T-helper 2 cell treated with Interferon-gamma antibody and Interleukin-4, amounts not matched to agents 5 μg/mL and 100 μg/mL, for 36 hours (primary cell): ENCODE measurements around the gene ABCA12.

Experiments used
- DNase-seq: peaks from one replicate; pipeline ENCODE4 v3.0.0; 2021; ENCODE audit warnings: low spot score
- H3K27ac Mint-ChIP-seq: one replicate; pipeline ENCODE4 v1.8.0; 2021; ENCODE audit warnings: mild to moderate bottlenecking, mixed read lengths
- H3K27me3 Mint-ChIP-seq: one replicate; pipeline ENCODE4 v1.8.0; 2021; ENCODE audit warnings: low read depth, mixed read lengths
- H3K36me3 Mint-ChIP-seq: one replicate; pipeline ENCODE4 v1.8.0; 2021; ENCODE audit warnings: low read depth, mixed read lengths
- H3K4me1 Mint-ChIP-seq: one replicate; pipeline ENCODE4 v1.8.0; 2021; ENCODE audit warnings: low read depth, mixed read lengths
- H3K4me3 Mint-ChIP-seq: one replicate; pipeline ENCODE4 v1.8.0; 2022; ENCODE audit warnings: mild to moderate bottlenecking, moderate library complexity, mixed read lengths
- H3K9me3 Mint-ChIP-seq: one replicate; pipeline ENCODE4 v1.8.0; 2021; ENCODE audit warnings: mixed read lengths

The ABCA12 gene

GRCh38 chr2:215105607-215106354 lies 32.6 kb downstream of the ABCA12 start:
- Mint-ChIP-seq H3K36me3 (no peaks in the 10 kb centered on the region), H3K4me1 (no peaks in the 10 kb centered on the region), H3K4me3 (no peak overlapping the region), H3K27me3 (no peaks in the 10 kb centered on the region), H3K9me3 (no peaks in the 10 kb centered on the region), H3K27ac (no peak overlapping the region)
- no peak for DNase-seq

DNA sequence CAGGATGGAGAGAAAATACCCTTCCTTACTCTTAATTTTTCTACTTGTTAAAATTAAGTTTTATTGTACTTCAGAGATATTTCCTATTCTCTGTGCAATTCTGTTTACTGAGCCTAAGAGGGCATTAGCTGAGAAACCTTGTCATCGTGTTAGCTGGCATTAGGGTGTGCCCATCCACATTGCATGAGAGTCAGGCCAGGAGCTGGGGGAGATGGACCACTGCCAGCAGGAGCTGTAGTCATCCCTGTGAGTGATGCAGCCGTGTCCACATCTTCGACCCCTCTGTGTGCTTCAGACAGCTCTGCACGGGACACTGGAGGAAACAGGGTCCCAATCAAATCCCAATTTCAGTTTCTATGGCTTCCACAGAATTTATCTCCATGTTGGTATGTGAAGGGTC lies 34.2 kb downstream of the ABCA12 start:
- H3K36me3 Mint-ChIP-seq: no peaks in the 10 kb centered on the region
- H3K4me1 Mint-ChIP-seq: no peaks in the 10 kb centered on the region
- no peak overlapping the region for H3K27ac Mint-ChIP-seq
- H3K27me3 Mint-ChIP-seq: no peaks in the 10 kb centered on the region
- no peak for DNase-seq
- H3K9me3 Mint-ChIP-seq: no peaks in the 10 kb centered on the region
- H3K4me3 Mint-ChIP-seq: no peak overlapping the region

- H3K9me3 Mint-ChIP-seq: no peaks in the 10 kb centered on the region
- H3K27ac Mint-ChIP-seq: no peak overlapping the region
- H3K4me3 Mint-ChIP-seq: no peak overlapping the region
- H3K36me3 Mint-ChIP-seq: no peaks in the 10 kb centered on the region
- H3K27me3 Mint-ChIP-seq: no peaks in the 10 kb centered on the region
- DNase-seq: no peak
- no peaks in the 10 kb centered on the region for H3K4me1 Mint-ChIP-seq
These were observed 39.6 kb downstream of the ABCA12 start for GRCh38 chr2:215098875-215099274.

- Mint-ChIP-seq H3K36me3 (no peaks in the 10 kb centered on the region), H3K4me1 (no peaks in the 10 kb centered on the region), H3K4me3 (no peak overlapping the region), H3K27me3 (no peaks in the 10 kb centered on the region), H3K27ac (no peak overlapping the region), H3K9me3 (no peaks in the 10 kb centered on the region)
- no peak for DNase-seq
These were observed 54.3 kb downstream of the ABCA12 start for GRCh38 chr2:215084080-215084479.

DNA sequence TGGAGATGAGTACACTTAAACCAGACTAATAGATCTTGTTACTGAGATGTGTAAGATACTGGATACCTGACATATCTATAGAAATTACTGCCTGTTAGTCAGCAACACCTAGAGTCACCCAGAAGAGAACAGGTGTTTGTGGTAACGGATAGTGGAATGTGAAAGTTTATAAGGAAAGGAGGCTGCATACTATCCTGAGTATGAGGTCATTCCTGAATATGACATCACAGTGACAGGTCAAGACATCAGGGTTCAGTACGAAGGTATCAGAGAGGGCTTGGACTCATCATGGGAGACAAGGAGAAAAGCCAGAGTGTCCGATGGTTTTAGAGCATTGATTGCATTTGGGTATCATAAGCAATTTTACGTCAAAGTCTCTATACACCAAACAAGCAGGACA lies 55.3 kb downstream of the ABCA12 start:
- H3K4me1 Mint-ChIP-seq: no peaks in the 10 kb centered on the region
- H3K9me3 Mint-ChIP-seq: no peaks in the 10 kb centered on the region
- no peaks in the 10 kb centered on the region for H3K27me3 Mint-ChIP-seq
- H3K4me3 Mint-ChIP-seq: no peak overlapping the region
- no peak for DNase-seq
- no peak overlapping the region for H3K27ac Mint-ChIP-seq
- H3K36me3 Mint-ChIP-seq: no peaks in the 10 kb centered on the region

GRCh38 chr2:215082446-215082845 lies 56.0 kb downstream of the ABCA12 start:
- H3K27ac Mint-ChIP-seq: no peak overlapping the region
- DNase-seq: no peak
- no peak overlapping the region for H3K4me3 Mint-ChIP-seq
- no peaks in the 10 kb centered on the region for H3K36me3 Mint-ChIP-seq
- no peaks in the 10 kb centered on the region for H3K27me3 Mint-ChIP-seq
- H3K4me1 Mint-ChIP-seq: no peaks in the 10 kb centered on the region
- no peaks in the 10 kb centered on the region for H3K9me3 Mint-ChIP-seq

GRCh38 chr2:215080545-215080944 lies 57.9 kb downstream of the ABCA12 start:
- no peak overlapping the region for H3K4me3 Mint-ChIP-seq
- no peak for DNase-seq

DNA sequence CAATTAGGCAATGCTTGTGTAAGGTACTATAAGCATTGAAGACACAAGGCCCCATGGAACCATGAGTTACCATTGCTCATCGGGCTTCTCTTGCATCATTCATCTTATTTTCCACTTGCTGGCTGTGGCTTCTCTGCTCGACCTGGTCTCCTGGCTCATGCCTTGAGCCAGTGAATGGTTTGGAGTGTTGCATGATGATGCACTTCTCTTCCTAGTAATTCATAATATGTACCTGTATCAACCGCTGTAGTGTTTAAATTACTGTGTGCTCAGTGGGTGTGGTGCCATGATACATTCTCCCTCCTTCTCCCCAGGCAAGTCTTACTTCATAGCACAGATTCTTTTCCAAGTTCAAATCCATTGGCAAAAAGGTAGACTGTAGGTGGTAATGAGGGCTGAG lies 66.8 kb downstream of the ABCA12 start:
- Mint-ChIP-seq H3K4me1 (no peaks in the 10 kb centered on the region), H3K27me3 (no peaks in the 10 kb centered on the region), H3K9me3 (no peaks in the 10 kb centered on the region), H3K27ac (no peak overlapping the region), H3K36me3 (no peaks in the 10 kb centered on the region), H3K4me3 (no peak overlapping the region)
- no peak for DNase-seq

More at GRCh38 chr2:215080545-215080944, 57.9 kb downstream of the ABCA12 start:
- no peaks in the 10 kb centered on the region for H3K36me3 Mint-ChIP-seq
- H3K27me3 Mint-ChIP-seq: no peaks in the 10 kb centered on the region
- H3K9me3 Mint-ChIP-seq: no peaks in the 10 kb centered on the region
- H3K4me1 Mint-ChIP-seq: no peaks in the 10 kb centered on the region
- H3K27ac Mint-ChIP-seq: no peak overlapping the region

- Mint-ChIP-seq H3K27me3 (no peaks in the 10 kb centered on the region), H3K9me3 (no peaks in the 10 kb centered on the region), H3K4me3 (no peak overlapping the region), H3K36me3 (no peaks in the 10 kb centered on the region), H3K4me1 (no peaks in the 10 kb centered on the region), H3K27ac (no peak overlapping the region)
- no peak for DNase-seq
These were observed 70.0 kb downstream of the ABCA12 start for GRCh38 chr2:215068399-215068798.

GRCh38 chr2:215066124-215066523 lies 72.3 kb downstream of the ABCA12 start:
- no peak for DNase-seq
- Mint-ChIP-seq H3K9me3 (no peaks in the 10 kb centered on the region), H3K4me3 (no peak overlapping the region), H3K27ac (no peak overlapping the region), H3K4me1 (no peaks in the 10 kb centered on the region), H3K27me3 (no peaks in the 10 kb centered on the region), H3K36me3 (no peaks in the 10 kb centered on the region)

- H3K36me3 Mint-ChIP-seq: no peaks in the 10 kb centered on the region
- H3K4me3 Mint-ChIP-seq: no peak overlapping the region
- no peak for DNase-seq
These were observed 74.9 kb downstream of the ABCA12 start for GRCh38 chr2:215063526-215063925.

GRCh38 chr2:215060861-215061536 lies 77.4 kb downstream of the ABCA12 start:
- Mint-ChIP-seq H3K27ac (no peak overlapping the region), H3K9me3 (no peaks in the 10 kb centered on the region), H3K27me3 (no peaks in the 10 kb centered on the region), H3K4me3 (no peak overlapping the region), H3K36me3 (no peaks in the 10 kb centered on the region), H3K4me1 (no peaks in the 10 kb centered on the region)
- DNase-seq: no peak

More at GRCh38 chr2:215063526-215063925, 74.9 kb downstream of the ABCA12 start:
- Mint-ChIP-seq H3K27me3 (no peaks in the 10 kb centered on the region), H3K27ac (no peak overlapping the region), H3K4me1 (no peaks in the 10 kb centered on the region), H3K9me3 (no peaks in the 10 kb centered on the region)

DNA sequence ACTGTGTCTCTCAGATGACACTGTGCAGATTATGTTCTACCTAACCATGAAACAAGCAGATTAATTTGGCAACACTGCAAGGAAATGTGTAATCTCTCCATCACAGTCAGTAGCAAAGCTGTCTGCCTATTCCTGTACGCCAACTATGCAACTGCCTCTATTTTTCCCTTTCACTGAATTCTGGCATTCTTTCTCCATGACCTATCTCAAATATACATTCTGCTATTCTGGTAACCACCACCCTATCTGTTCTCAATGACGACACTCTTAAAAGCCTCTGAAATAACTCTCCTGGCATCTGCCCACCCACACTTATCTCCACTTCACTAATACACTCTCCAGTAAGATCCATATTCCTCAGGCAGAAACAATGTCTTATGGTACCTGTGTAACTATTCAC lies 78.7 kb downstream of the ABCA12 start:
- H3K9me3 Mint-ChIP-seq: no peaks in the 10 kb centered on the region
- no peaks in the 10 kb centered on the region for H3K36me3 Mint-ChIP-seq
- DNase-seq: no peak
- H3K4me1 Mint-ChIP-seq: no peaks in the 10 kb centered on the region
- no peaks in the 10 kb centered on the region for H3K27me3 Mint-ChIP-seq
- H3K4me3 Mint-ChIP-seq: no peak overlapping the region
- H3K27ac Mint-ChIP-seq: no peak overlapping the region

DNA sequence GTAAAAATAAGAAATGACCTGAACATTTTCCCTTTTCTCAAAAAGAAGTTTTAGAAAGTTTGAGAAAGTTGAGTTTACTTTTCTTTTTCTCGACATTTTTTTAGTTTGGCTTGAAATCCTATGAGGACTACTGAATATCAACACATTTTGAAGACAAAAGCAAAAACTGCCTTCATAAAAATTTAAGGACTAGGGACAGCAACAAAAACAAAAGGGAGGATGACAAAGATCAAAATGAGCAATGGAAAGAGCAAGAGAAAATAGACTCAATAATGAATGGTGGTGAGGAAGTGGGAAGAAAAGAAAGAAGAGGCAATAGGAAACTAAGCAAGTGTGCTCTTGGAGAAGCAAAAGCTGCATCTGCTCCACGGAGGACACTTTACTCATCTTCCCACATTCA lies 82.5 kb downstream of the ABCA12 start:
- Mint-ChIP-seq H3K9me3 (no peaks in the 10 kb centered on the region), H3K27me3 (no peaks in the 10 kb centered on the region), H3K27ac (no peak overlapping the region), H3K4me3 (no peak overlapping the region), H3K4me1 (no peaks in the 10 kb centered on the region), H3K36me3 (no peaks in the 10 kb centered on the region)
- no peak for DNase-seq

DNA sequence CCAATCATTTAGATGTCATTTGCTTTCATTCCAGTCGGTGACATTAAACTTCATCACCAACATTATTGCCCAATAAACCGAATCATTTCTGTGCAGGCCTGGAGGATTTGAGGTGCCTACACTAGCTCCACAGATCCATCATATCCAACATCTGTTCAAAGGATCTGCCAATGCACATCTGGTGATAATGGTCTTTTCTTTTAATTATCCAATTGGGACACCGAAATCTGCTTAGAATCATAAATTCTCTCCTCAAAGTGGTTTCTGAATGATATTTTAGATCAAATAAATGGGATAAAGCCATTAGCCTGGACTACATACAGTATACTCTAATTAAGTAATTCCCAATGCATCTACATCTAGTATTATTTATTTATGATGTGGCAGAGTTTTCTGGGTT lies 85.6 kb downstream of the ABCA12 start:
- no peaks in the 10 kb centered on the region for H3K9me3 Mint-ChIP-seq
- H3K27me3 Mint-ChIP-seq: no peaks in the 10 kb centered on the region
- no peak for DNase-seq
- H3K4me3 Mint-ChIP-seq: no peak overlapping the region
- no peak overlapping the region for H3K27ac Mint-ChIP-seq
- no peaks in the 10 kb centered on the region for H3K4me1 Mint-ChIP-seq
- H3K36me3 Mint-ChIP-seq: no peaks in the 10 kb centered on the region
